GM10266 (cell line): ENCODE data around the gene SIRPB2.

Experiments
- DNase-seq: peaks from one replicate; pipeline ENCODE4 v3.0.0; 2012; ENCODE audit errors: extremely low spot score
- CTCF ChIP-seq: IDR thresholded peaks from 2 replicates; pipeline ENCODE4 v1.5.1; 2012; ENCODE audit warnings: mild to moderate bottlenecking, low read depth; ENCODE audit not compliant: control insufficient read depth, insufficient read depth; ENCODE audit errors: missing control alignments

The SIRPB2 gene

GRCh38 chr20:1467082-1467354, 24.2 kb downstream of the SIRPB2 start:
- no peak for TF ChIP-seq CTCF
- DNase-seq: no peak

GRCh38 chr20:1466211-1467081, 24.8 kb downstream of the SIRPB2 start, which contains the start of gene NSFL1C:
NSFL1C (minus strand) TSS chr20:1466849; CDS start chr20:1466824, 25 bp downstream.
- DNase-seq: peak; percentile 95
- peak; percentile 97 for TF ChIP-seq CTCF

- TF ChIP-seq CTCF: no peak
- no peak for DNase-seq
Observed at GRCh38 chr20:1465470-1466210, 25.6 kb downstream of the SIRPB2 start.

- no peak for DNase-seq
- TF ChIP-seq CTCF: no peak
Observed at GRCh38 chr20:1463971-1464570, 27.1 kb downstream of the SIRPB2 start.

GRCh38 chr20:1462834-1463233, 28.4 kb downstream of the SIRPB2 start:
- TF ChIP-seq CTCF: no peak
- DNase-seq: no peak

GRCh38 chr20:1462001-1462400, 29.2 kb downstream of the SIRPB2 start:
- no peak for TF ChIP-seq CTCF
- no peak for DNase-seq
